ENCODE measurements around the gene CCDC85B. TPM values are rescaled to one million over a fixed set of nuclear protein-coding genes. Genes with fewer than 3 reads are reported as not detected.

Gene CCDC85B
- total RNA-seq, 1 donor from 2014 or later: 32.7 TPM

GRCh38 chr11:65849366-65849765, 41.1 kb upstream of the CCDC85B start:
- H3K4me1 ChIP-seq: peaks cover 9% of the 10 kb centered on the region
- no peak for DNase-seq
- intact Hi-C loops (cut with micrococcal nuclease): no loop called here
- TF ChIP-seq CTCF (IDR thresholded peaks at IDR 0.05; ENCODE audit: borderline replicate concordance): no peak
- H3K9me3 ChIP-seq (replicated peaks): peaks cover 9% of the 10 kb centered on the region
- no peak overlapping the region for H3K27ac ChIP-seq (replicated peaks)
- no peak overlapping the region for H3K4me3 ChIP-seq
- H3K36me3 ChIP-seq: peaks cover 40% of the 10 kb centered on the region
- no peaks in the 10 kb centered on the region for H3K27me3 ChIP-seq (ENCODE audit: low read depth)

DNA sequence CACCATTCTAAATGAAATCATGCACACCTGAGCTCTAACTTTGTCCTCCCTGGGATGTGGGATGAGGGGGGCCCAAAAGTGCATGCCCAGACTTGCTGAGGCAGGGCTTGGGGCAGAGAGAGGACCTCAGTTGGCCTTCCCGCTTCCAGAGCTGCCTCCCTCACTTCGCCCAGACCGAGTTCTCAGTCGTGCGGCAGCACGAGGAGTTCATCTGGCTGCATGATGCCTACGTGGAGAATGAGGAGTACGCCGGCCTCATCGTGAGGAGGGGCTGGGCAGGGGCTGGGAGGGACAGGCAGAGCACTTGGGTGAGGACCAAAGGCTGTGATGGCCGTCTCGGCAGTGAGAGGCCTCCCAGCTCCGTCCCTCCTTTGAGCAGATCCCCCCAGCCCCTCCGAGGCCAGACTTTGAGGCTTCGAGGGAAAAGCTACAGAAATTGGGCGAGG, 40.7 kb upstream of the CCDC85B start:
- no peak overlapping the region for H3K27ac ChIP-seq (replicated peaks)
- peaks cover 9% of the 10 kb centered on the region for H3K9me3 ChIP-seq (replicated peaks)
- no peak for DNase-seq
- no peak for TF ChIP-seq CTCF (IDR thresholded peaks at IDR 0.05; ENCODE audit: borderline replicate concordance)
- no peak overlapping the region for H3K4me3 ChIP-seq
- H3K4me1 ChIP-seq: peaks cover 13% of the 10 kb centered on the region
- H3K27me3 ChIP-seq (ENCODE audit: low read depth): no peaks in the 10 kb centered on the region
- H3K36me3 ChIP-seq: peaks cover 44% of the 10 kb centered on the region
- intact Hi-C loops (cut with micrococcal nuclease): no loop called here

- TF ChIP-seq CTCF (IDR thresholded peaks at IDR 0.05; ENCODE audit: borderline replicate concordance): no peak
- H3K9me3 ChIP-seq (replicated peaks): peaks cover 9% of the 10 kb centered on the region
- H3K4me3 ChIP-seq: no peak overlapping the region
- intact Hi-C loops (cut with micrococcal nuclease): no loop called here
- H3K4me1 ChIP-seq: peaks cover 19% of the 10 kb centered on the region
- no peak for DNase-seq
- no peak overlapping the region for H3K27ac ChIP-seq (replicated peaks)
- H3K27me3 ChIP-seq (ENCODE audit: low read depth): no peaks in the 10 kb centered on the region
- H3K36me3 ChIP-seq: peaks cover 50% of the 10 kb centered on the region
Observed at GRCh38 chr11:65850217-65851082, 40.0 kb upstream of the CCDC85B start.

GRCh38 chr11:65851083-65851579, 39.3 kb upstream of the CCDC85B start:
- peak; percentile 26 for TF ChIP-seq CTCF (IDR thresholded peaks at IDR 0.05; ENCODE audit: borderline replicate concordance)
- no peak for DNase-seq
- H3K36me3 ChIP-seq: peaks cover 57% of the 10 kb centered on the region
- H3K27me3 ChIP-seq (ENCODE audit: low read depth): no peaks in the 10 kb centered on the region
- H3K27ac ChIP-seq (replicated peaks): no peak overlapping the region
- H3K4me1 ChIP-seq: peaks cover 26% of the 10 kb centered on the region
- no peak overlapping the region for H3K4me3 ChIP-seq
- H3K9me3 ChIP-seq (replicated peaks): peaks cover 9% of the 10 kb centered on the region
- intact Hi-C loops (cut with micrococcal nuclease): no loop called here

DNA sequence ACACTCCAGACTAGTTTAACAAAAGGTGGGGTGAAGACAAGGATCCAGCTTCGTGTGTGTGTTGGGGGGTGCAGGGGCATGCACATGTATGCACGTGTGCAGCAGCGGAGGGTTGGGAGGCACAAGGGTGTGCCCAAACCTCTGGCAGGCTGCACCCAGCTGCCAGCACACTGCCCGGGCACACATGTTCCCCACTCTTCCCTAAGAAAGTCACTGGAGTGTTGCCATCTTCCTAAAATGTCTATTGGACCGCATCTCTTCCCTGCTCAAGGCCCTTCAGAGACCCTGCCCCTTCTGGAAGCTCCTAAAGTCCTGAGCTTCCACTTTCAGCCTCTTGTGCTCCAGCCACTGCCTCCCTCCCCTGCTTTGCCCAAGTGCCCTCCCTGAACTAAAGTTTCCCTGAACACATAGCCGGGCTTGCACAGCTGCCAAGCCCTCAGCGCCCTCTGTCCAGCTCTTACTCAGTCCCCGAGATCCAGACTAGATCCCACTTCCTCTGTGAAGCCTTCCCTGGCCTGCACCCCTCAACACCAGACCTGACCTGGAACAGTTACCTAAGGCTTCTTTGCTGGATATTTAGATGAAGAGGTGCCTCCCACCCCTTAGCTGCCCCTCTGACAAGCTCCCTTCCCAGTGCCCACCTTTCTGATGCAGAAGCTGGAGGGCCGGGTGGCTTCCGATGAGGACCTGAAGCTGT, 38.5 kb upstream of the CCDC85B start:
- Histone ChIP-seq H3K36me3 (peaks cover 60% of the 10 kb centered on the region), H3K4me3 (no peak overlapping the region), H3K27me3 (ENCODE audit: low read depth) (no peaks in the 10 kb centered on the region), H3K27ac (replicated peaks) (no peak overlapping the region), H3K9me3 (replicated peaks) (peaks cover 9% of the 10 kb centered on the region), H3K4me1 (peaks cover 34% of the 10 kb centered on the region)
- no peak for TF ChIP-seq CTCF (IDR thresholded peaks at IDR 0.05; ENCODE audit: borderline replicate concordance)
- no peak for DNase-seq
- intact Hi-C loops (cut with micrococcal nuclease): no loop called here
